Thyroid gland (tissue), 4 donors: ENCODE data around the gene HEBP1. TPM values are rescaled to one million over a fixed set of nuclear protein-coding genes. Genes with fewer than 3 reads are reported as not detected.

Experiments
- DNase-seq, 2 donors: peaks; one replicate each; pipeline ENCODE4 v3.0.0-alpha.2; 2019
- H3K27ac ChIP-seq, 3 donors: fragments of 200-600 bp; sonication (generic); 1 replicate in 2 of 3; 2 replicates in 1 of 3; pipeline ENCODE4 v1.5.1; 2016 to 2019; ENCODE audit warnings: mild to moderate bottlenecking in 1 of 3, moderate library complexity in 1 of 3
- H3K27me3 ChIP-seq: fragments of 200-600 bp; sonication (generic); one replicate; pipeline ENCODE4 v1.5.1; 2019
- H3K36me3 ChIP-seq, 2 donors: fragments of 200-600 bp; sonication (generic); one replicate each; pipeline ENCODE4 v1.5.1; 2016 to 2019
- H3K4me1 ChIP-seq, 2 donors: fragments of 200-600 bp; sonication (generic); one replicate each; pipeline ENCODE4 v1.5.1; 2017 to 2019
- H3K4me3 ChIP-seq, 3 donors: fragments of 200-600 bp; sonication (generic); replicated peaks in 1 of 3; 1 replicate in 2 of 3; 2 replicates in 1 of 3; pipeline ENCODE4 v1.5.1; 2016; ENCODE audit warnings: mild to moderate bottlenecking in 1 of 3
- H3K9me3 ChIP-seq: fragments of 200-600 bp; sonication (generic); one replicate; pipeline ENCODE4 v1.5.1; 2017
- POLR2A ChIP-seq, 2 donors: fragments of 450-650 bp; IDR thresholded peaks; one replicate each; pipeline ENCODE4 v1.6.1; 2017; ENCODE audit warnings: antibody characterized with exemption in 2 of 2, mild to moderate bottlenecking in 2 of 2, moderate library complexity in 1 of 2
- WGBS, 2 donors: methylation state at CpG; one replicate each; pipeline ENCODE4 v1.1.5; 2017; 5-methylcytosine and 5-hydroxymethylcytosine counted together
- intact Hi-C: fragments of 100-400 bp; cut with DNase I; formaldehyde crosslinking; loops from one replicate; pipeline ENCODE4 v1.15.1; 2023
- total RNA-seq, 4 donors: library from RNA; depleted of rRNA; stranded (reverse); fragments of >200 nt; gene quantifications; one replicate each; pipeline ENCODE4 v1.2.3, GENCODE V29; 2016
- TF ChIP-seq, protein P1 (sequence below), 6 experiments: fragments of 200-600 bp in 3 of 6; fragments of 450-650 bp in 3 of 6; sonication (generic) in 3 of 6; IDR thresholded peaks; one replicate each; pipeline ENCODE4 v1.5.1; 2016 to 2019; ENCODE audit warnings: antibody characterized with exemption in 6 of 6, mild to moderate bottlenecking in 2 of 6, inconsistent platforms in 1 of 6, moderate library complexity in 1 of 6

The HEBP1 gene
- total RNA-seq, 4 donors from 2014 or later: 80.4 to 125 (median 91.3) TPM

DNA sequence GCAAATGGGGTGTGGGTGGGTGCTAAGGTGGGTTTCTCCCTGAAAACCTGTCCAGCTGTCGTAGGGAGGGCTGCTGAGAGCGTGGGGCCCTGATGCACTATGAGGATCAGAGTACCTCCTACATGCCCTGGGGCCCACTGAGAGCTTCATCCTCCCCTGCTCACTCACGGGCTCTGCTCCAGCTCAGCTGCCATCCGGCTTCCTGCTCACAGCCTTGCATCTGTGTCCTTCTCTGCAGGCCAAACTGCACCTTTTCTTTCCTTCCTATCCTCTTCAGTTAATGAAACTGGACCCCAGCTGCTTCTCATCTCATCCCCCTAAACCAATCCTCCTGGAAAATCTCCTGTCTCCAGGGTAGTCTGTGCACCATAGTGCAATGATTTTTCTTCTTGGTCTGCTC, 25.9 kb downstream of the HEBP1 start:
- Histone ChIP-seq H3K4me3 (no peak overlapping the region), H3K27me3 (no peaks in the 10 kb centered on the region), H3K4me1 (peaks cover under 1 to 23% of the 10 kb centered on the region in 2 donors), H3K36me3 (peaks cover 30 to 56% of the 10 kb centered on the region in 2 donors), H3K27ac (no peak overlapping the region), H3K9me3 (no peaks in the 10 kb centered on the region)
- intact Hi-C loops: no loop called here
- no peak for DNase-seq
- 85 to 90% methylated on average over 4 of the region's 4 CpGs for WGBS, 2 donors
- no peak for TF ChIP-seq POLR2A (IDR thresholded peaks at IDR 0.05)
- TF ChIP-seq, protein P1, sequence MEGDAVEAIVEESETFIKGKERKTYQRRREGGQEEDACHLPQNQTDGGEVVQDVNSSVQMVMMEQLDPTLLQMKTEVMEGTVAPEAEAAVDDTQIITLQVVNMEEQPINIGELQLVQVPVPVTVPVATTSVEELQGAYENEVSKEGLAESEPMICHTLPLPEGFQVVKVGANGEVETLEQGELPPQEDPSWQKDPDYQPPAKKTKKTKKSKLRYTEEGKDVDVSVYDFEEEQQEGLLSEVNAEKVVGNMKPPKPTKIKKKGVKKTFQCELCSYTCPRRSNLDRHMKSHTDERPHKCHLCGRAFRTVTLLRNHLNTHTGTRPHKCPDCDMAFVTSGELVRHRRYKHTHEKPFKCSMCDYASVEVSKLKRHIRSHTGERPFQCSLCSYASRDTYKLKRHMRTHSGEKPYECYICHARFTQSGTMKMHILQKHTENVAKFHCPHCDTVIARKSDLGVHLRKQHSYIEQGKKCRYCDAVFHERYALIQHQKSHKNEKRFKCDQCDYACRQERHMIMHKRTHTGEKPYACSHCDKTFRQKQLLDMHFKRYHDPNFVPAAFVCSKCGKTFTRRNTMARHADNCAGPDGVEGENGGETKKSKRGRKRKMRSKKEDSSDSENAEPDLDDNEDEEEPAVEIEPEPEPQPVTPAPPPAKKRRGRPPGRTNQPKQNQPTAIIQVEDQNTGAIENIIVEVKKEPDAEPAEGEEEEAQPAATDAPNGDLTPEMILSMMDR (IDR thresholded peaks at IDR 0.05): no peak

DNA sequence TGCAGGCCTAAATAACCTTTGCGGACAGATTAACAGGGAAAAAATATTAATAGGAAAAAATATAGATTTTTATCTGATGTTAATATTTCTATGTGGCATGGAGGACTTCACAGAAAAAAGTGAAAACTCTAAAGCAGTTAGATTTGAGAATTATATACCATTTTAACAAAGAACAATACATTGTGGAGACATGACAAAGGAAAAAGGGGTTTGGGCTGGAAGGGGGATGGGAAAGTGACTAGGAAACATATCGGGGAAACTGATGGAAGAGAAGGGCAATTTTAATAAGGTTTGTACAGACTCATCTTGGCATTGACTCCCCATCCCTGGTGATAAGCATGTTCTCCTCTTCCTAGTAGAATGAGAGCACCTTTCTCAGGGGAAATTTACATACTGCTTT, 27.0 kb downstream of the HEBP1 start:
- Histone ChIP-seq H3K27me3 (no peaks in the 10 kb centered on the region), H3K27ac (no peak overlapping the region), H3K4me3 (no peak overlapping the region), H3K36me3 (peaks cover 30 to 51% of the 10 kb centered on the region in 2 donors), H3K4me1 (peaks cover 0 to 19% of the 10 kb centered on the region in 2 donors), H3K9me3 (no peaks in the 10 kb centered on the region)
- DNase-seq: no peak
- TF ChIP-seq, protein P1 (IDR thresholded peaks at IDR 0.05): no peak
- WGBS, 2 donors: 96 to 98% methylated on average over 2 of the region's 2 CpGs
- intact Hi-C loops: no loop called here

DNA sequence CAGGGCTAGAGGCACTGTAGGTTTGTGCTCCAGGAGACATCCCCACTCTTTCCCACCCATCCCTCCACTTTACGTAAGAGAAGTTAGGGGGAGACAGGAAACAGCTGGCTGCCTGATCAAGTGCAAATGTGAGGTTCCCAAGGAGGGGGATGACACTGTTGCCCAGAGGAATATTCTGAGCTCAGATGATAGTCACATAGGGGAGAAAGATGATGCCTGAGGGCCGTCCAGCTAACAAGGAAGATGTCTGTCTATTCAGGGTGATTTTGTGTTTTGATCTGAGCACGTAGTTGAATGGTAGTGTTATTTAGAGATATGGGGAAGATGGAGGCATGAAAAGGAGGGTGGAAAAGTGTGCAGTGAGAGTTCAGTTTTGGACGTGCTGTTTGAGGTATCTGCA, 34.2 kb downstream of the HEBP1 start:
- Histone ChIP-seq H3K9me3 (no peaks in the 10 kb centered on the region), H3K4me1 (no peaks in the 10 kb centered on the region), H3K4me3 (no peak overlapping the region), H3K27me3 (no peaks in the 10 kb centered on the region), H3K27ac (no peak overlapping the region), H3K36me3 (peaks cover 0 to 7% of the 10 kb centered on the region in 2 donors)
- no peak for DNase-seq
- TF ChIP-seq, protein P1 (IDR thresholded peaks at IDR 0.05): no peak
- no peak for TF ChIP-seq POLR2A (IDR thresholded peaks at IDR 0.05)
- intact Hi-C loops: no loop called here
- 82 to 86% methylated on average over 4 of the region's 4 CpGs for WGBS, 2 donors

DNA sequence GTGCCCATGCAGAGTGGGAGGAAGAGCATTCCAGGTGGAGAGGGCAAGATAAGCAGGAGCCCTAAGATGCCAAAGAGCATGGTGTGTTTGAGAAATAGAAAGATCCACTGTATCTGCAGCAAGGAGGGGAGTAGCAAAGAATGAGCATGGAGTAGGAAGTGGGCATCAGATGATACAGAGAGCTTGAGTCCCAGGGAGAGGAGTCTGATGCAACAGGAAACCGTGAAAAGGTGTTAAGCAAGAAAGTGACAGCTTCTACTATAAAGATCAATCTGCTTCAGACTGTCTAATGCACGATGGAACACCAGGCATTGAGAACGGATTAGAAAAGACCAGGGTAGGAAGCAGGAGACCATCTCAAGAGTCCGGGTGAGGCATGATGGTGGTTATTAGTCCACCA, 35.8 kb downstream of the HEBP1 start:
- 94% methylated on average over 4 of the region's 4 CpGs for WGBS, 2 donors
- Histone ChIP-seq H3K36me3 (no peaks in the 10 kb centered on the region), H3K9me3 (no peaks in the 10 kb centered on the region), H3K4me1 (no peaks in the 10 kb centered on the region), H3K27ac (no peak overlapping the region), H3K4me3 (no peak overlapping the region), H3K27me3 (no peaks in the 10 kb centered on the region)
- no peak for DNase-seq
- intact Hi-C loops: no loop called here
- no peak for TF ChIP-seq POLR2A (IDR thresholded peaks at IDR 0.05)
- TF ChIP-seq, protein P1 (IDR thresholded peaks at IDR 0.05): no peak

DNA sequence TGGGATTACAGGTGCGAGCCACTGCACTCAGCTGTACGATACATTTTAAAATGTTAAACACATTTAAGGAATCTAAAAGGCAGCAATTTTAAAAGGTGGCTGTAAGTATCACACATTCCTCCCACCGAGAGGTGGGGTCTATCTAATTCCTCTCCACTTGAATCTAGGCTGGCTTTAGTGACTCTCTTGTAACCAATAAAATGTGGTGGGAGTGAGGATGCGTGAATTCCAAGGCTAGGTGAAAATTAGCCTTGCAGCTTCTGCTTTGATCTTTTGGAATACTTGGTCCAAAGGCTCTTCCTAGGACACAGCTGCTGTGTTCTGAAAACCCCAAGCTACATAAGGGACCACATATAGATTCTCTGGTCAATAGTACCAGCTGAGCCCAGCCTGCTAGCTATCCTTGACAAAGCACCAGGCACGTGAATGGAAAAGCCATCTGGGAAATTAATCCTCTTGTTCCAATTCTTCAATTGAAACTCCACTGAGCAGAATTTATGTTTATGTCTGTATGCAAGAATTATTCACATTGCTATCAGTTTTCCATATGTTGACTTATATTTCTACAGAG, 39.3 kb downstream of the HEBP1 start:
- Histone ChIP-seq H3K27ac (no peak overlapping the region), H3K4me3 (no peak overlapping the region), H3K36me3 (no peaks in the 10 kb centered on the region), H3K27me3 (no peaks in the 10 kb centered on the region), H3K4me1 (no peaks in the 10 kb centered on the region), H3K9me3 (no peaks in the 10 kb centered on the region)
- no peak for DNase-seq
- TF ChIP-seq POLR2A (IDR thresholded peaks at IDR 0.05): no peak
- TF ChIP-seq, protein P1 (IDR thresholded peaks at IDR 0.05): no peak
- whole genome bisulfite sequencing, 2 donors: 83 to 93% methylated on average over 5 of the region's 5 CpGs
- intact Hi-C loops: no loop called here
